Activated CD4-positive, alpha-beta T cell treated with anti-CD3 and anti-CD28 coated beads, Interleukin-2, amount 50 U/mL, for 24 hours (primary cell): ENCODE measurements around the gene RUVBL2.

Experiments used
- DNase-seq, 2 donors: peaks; one replicate each; pipeline ENCODE4 v3.0.0-alpha.2; 2020; ENCODE audit warnings: low read depth in 1 of 2, low spot score in 1 of 2

RUVBL2 gene

DNA sequence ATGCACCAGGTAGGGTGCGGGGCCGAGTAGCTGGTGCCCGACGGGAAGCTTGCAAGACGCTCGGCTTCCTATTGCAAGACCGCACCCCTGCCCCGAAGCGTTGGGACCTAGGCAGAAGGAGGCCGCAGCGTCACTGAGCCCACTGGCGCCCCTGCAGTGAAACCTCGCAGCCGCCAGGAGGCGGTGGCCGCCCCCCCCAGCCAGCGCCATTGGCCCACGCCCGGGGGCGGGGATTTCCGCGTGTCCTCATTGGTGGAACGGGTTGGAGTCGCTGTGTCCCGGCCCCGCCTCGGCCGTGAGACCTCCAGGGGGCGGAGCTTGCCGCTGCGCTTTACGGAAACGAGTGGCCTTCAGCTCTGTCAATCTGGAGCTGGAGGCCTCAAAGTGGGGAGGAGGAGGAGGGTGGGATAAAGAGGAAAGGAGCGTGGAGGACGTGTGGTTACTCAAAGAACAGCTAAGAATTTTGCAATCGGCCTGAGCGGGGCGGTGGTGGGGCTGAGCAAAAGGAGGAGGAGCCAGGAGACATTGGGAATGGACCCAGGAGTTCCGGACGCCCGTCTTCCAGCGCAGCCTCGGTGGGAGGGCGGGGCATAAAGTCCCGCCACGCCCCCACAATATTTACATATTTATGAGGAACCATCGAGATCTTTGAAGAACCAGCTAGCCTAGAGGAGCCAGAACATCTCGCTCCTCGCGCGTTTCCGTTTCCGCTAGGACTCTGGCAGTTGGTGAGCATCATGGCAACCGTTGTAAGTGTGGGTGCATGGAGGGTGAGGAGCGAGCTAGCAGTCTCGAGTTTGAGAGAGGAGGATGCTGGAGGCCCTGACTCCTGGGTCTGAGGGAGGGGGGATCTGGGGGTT is at the start of gene RUVBL2, which contains the start of gene GYS1:
Gene RUVBL2, plus strand, starts transcription at position 713 of the 860 bp plus-strand sequence. Its CDS starts 25 bp downstream, at position 738.
Gene GYS1, minus strand, starts transcription at position 135 of the 860 bp plus-strand sequence. CDS start 197 bp downstream, outside the sequence.
- DNase-seq, result peak; percentile 98

DNA sequence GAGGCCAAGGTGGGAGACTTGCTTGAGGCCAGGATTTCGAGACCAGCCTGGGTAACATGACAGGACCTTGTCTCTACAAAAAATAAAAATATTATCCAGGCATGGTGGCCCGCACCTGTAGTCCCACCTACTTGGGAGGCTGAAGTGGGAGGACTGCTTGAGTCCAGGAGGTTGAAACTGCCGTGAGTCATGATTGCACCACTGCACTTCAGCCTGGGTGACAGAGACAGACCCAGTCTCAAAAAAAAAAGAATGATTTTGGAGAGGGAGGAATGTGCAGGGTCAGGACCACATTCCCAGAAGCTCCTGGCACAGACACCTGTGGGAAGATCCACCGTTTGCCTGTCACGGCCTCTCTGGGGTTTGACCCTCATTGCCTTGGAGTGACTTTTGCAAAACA is 48.3 kb upstream of the RUVBL2 start:
- DNase-seq, result no peak

DNA sequence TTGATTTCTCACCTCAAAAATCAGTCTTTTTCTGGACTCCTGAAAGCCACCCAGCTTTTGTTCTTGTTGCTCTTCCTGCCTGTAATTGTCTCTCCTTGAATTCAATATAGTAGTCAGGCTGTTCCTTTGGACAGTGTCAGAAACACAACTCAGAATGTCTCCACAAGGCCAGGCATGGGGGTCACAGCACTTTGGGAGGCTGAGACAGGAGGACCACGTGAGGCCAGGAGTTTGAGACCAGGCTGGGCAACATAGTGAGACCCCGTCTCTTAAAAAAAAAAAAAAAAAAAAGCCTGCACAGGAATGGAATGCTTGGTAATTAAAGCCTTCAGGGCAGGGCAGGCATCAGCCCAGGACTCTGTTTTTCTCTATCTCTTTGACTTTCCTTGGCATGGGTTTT is 47.9 kb upstream of the RUVBL2 start:
- DNase-seq, result no peak

DNA sequence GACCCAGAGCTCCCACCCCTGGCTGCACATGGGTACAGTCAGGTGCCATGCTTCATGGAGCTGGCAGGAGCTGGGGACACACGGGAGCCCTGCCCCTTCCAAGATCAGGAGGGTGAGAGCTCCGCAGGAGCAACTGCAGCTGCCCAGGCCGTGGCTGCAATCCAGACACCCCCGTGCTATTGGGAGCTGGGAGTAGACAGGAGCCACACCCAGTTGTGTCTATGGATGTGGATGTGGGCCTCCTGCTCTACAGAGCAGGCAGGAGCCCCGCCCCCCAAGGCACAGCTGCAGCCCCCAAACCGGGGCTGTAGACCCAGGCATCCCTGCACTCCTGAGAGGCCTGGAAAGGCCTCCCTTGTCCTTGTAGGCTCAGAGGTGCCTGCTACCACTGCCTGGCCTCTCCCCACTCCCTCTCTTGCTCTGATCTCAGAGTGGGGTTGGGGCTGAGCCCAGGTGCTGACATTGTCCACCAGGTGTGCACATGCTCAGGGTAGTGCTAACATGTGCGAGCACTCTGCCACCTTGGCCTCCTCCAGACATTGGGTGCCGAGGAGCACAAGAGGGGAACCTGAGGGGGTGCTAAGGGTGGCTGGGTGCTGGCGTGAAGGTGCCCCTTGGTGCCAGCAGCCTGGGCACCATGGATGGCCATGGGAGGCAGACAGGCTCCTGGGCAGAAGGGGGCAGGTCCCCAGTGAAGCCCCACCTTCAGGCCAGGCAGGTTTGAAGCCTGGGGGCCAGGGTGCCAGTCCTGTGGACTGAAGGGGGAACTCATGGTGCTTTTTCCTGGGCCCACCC is 47.0 kb upstream of the RUVBL2 start:
- no peak for DNase-seq

DNA sequence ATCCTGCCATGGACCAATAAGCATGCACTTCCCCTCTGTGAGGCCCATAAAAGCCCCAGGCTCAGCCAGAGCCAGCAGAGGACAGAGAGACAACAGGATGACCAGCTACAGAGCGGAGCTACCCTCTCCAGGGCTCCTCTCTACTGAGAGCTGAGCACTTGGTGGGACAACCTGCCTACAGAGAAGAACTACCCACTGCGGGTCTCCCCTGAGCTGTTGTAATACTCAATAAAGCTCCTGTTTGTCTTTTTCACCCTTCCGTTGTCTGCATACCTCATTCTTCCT is 46.5 kb upstream of the RUVBL2 start:
- no peak for DNase-seq

DNA sequence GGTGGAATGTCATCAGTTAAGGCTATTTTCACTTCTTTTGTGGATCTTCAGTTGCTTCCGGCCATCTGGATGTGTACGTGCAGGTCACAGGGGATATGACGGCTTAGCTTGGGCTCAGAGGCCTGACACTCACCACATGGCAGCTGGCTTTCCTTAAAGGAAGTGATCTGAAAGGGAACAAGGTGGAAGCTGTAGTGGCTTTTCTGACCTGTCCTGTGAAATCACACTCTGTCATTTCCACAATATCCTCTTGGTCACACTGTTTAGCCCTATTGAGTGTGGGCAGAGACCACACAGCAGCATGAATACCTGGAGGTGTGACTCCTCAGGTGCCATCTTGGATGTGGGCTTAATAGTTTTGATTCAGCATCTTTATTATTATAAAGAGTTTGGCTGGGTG is 43.5 kb upstream of the RUVBL2 start:
- no peak for DNase-seq

DNA sequence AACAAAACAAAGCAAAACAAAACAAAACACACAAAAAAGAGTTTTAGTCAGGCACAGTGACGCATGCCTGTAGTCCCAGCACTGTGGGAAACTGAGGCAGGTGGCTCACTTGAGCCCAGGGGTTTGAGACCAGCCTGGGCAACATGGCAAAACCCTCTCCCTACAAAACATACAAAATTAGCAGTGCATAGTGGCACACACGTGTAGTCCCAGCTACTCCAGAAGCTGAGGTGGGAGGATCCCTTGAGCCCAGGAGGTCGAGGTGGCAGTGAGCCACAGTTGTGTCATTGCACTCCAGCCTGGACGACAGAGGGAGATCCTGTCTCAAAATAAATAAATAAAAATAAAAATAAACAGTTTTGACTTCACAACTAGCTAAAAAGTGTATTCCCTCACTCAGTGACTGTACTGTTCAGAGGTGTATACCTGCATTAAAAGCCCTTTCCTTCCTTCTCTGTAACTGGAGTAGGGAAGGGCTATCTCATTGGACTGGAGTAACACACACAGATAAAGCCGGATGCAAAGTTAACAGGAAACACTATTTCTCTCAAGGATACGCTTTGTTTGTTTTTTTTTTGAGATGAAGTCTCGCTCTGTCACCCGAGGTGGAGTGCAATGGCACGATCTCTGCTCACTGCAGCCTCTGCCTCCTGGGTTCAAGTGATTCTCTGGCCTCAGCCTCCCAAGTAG is 42.7 kb upstream of the RUVBL2 start:
- DNase-seq, result no peak

DNA sequence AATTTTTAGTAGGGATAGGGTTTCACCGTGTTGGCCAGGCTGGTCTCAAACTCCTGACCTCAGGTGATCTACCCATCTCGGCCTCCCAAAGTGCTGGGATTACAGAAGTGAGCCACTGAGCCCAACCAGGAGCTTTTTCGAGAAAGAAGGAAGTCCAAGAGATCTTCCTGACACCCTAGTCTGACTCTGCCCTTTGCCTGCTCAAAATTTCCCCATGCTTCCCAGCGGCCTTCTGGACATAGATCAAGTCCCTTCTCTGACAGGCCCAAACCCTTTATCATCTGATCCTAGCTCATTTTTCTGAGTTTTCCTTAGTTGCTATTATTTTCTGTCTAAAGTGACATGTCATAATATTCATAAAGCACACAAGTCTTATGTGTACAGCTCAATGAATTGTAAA is 40.5 kb upstream of the RUVBL2 start:
- no peak for DNase-seq

DNA sequence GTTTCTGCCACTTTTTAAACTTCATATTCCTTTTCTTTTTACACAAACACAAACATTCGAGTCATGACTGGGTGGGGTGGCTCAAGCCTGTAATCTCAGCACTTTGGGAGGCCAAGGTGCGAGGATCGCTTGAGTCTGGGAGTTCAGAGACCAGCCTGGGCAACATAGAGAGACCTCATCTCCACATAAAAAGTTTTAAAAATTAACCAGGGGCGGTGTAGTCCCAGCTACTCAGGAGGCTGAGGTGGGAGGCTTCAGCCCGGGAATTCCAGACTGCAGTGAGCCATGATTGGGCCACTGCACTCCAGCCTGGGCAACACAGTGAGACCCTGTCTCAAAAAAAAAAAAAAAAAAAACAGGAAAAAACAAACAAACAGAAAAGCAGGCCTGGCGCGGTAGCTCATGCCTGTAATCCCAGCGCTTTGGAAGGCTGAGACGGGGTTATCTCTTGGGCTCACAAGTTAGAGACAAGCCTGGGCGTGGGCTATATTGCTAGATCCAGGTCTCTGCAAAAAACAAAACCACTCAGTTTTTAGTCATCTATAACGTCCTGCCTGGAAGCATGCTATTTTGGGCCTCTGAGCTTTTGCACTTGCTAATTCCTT is 39.6 kb upstream of the RUVBL2 start:
- DNase-seq, result no peak

DNA sequence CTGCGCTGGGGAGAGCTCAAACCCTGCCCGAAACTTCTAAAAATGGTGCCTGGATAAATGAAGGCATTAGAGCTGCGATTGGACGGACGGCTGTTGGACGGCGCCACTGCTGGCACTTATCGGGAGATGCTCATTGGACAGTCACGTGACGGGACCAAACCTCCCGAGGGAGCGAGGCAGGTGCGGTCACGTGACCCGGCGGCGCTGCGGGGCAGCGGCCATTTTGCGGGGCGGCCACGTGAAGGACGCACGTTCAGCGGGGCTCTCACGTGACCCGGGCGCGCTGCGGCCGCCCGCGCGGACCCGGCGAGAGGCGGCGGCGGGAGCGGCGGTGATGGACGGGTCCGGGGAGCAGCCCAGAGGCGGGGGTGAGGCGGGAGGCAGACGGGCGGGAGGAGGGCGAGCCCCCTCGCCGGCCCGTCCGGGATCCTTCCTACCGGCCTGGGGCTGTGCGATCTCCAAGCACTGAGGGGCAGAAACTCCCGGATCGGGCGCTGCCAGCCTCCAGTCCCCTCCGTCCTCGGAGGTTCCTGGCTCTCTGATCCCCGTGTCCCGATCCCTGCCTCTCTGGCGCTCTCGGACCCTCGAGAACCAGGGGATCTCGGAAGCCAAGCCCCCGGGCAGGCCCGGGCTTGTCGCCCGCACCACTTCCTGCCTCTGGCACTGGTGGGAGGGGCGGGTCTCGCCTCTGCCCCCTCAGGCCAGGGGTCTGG is 38.9 kb upstream of the RUVBL2 start, which contains the start of gene BAX:
Gene BAX, plus strand, starts transcription at position 281 of the 713 bp plus-strand sequence. Its CDS starts 54 bp downstream, at position 335.
- DNase-seq, result peak; percentile 88 to 94

DNA sequence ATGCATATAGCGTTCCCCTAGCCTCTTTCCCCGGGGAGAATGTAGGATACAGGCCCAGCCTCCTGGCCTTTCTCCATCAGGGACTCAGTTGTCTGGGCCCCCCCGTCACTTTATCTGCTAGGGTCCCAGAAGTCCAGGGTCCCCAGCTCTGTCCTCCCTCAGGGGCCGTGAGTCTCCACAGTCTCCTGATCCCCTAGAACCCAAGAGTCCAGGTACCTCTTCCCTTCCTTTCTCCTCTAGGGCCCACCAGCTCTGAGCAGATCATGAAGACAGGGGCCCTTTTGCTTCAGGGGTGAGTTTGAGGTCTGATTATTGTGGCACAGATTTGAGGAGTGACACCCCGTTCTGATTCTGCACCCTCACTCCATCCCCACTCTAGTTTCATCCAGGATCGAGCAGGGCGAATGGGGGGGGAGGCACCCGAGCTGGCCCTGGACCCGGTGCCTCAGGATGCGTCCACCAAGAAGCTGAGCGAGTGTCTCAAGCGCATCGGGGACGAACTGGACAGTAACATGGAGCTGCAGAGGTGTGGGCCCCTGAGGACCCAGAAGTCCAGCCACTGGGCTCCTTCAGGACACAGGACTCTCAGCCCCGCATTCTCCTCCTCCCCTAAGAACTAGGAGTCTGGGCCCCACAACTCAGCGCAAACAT is 38.3 kb upstream of the RUVBL2 start:
- DNase-seq, result no peak

DNA sequence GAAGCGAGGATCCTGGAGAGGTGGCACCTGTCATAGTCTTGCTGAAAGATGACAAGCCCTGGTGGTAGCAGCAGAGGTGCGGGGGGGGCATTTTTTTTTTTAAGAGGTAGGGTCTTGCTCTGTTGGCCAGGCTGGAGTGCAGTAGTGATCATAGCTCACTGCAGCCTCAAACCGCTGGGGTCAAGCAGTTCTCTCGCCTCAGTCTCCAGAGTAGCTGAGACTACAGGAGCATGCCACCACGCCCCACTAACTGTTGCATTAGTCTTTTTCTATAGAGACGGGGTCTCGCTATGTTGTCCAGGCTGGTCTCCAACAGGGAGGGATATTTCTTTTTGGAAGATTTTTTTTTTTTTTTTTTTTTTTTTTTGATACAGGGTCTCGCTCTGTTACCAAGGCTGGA is 35.7 kb upstream of the RUVBL2 start:
- DNase-seq, result no peak

DNA sequence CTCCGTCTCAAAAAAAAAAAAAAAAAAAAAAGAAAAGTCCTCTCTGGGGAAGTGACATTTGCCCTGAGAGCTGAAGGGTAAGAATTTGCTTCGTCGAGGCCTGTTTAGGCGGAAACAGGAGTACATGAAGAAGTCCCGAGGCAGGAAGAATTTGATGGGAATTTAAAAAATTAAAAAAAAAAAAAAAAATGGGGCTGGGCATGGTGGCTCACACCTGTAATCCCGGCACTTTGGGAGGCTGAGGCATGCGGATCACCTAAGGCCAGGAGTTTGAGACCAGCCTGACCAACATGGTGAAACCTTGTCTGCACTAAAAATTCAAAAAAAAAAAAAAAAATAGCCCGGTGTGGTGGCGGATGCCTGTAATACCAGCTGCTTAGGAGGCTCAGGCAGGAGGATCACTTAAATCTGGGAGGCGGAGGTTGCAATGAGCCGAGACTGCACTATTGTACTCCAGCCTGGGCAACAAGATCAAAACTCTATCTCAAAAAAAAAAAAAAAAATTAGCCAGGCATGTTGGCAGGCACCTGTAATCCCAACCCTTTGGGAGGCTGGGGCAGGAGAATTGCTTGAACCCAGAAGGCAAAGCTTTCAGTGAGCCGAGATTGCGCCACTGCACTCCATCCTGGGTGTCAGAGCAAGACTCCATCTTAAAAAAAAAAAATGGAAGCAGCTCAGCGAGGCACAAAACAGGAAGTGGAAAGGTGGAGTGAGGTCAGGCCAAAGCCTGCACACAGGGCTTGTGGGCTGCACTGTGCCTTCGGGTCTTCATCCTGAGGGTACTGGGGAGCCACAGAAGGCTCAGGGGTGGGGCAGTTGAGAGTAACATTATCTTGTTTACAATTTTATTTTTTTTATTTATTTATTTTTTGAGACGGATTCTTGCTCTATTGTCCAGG is 34.1 kb upstream of the RUVBL2 start:
- no peak for DNase-seq

DNA sequence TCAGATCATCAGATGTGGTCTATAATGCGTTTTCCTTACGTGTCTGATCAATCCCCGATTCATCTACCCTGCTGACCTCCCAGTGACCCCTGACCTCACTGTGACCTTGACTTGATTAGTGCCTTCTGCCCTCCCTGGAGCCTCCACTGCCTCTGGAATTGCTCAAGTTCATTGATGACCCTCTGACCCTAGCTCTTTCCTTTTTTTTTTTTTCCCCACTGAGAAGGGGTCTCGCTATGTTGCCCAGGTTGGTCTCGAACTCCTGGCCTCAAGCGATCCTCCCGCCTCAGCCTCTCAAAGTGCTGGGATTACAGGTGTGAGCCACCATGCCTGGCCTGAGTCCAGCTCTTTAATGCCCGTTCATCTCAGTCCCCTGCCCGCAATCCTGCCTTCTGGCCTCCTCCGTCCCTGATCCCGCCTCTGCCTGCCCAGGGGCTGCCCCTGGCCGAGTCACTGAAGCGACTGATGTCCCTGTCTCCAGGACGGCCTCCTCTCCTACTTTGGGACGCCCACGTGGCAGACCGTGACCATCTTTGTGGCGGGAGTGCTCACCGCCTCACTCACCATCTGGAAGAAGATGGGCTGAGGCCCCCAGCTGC is 32.5 kb upstream of the RUVBL2 start:
- no peak for DNase-seq

DNA sequence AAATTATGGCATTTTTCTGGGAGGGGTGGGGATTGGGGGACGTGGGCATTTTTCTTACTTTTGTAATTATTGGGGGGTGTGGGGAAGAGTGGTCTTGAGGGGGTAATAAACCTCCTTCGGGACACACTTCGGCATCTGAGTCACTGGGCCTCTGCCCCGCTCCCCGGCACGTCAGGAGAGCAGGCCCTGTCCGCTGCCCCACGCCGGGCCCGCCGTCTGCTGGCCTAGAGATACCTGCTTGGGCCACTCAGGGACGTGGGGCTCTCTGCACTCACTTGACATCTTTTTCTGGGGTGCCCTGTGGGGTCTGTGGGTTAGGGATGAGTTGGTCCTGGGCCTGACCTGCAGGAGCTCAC is 32.0 kb upstream of the RUVBL2 start:
- DNase-seq, result no peak

DNA sequence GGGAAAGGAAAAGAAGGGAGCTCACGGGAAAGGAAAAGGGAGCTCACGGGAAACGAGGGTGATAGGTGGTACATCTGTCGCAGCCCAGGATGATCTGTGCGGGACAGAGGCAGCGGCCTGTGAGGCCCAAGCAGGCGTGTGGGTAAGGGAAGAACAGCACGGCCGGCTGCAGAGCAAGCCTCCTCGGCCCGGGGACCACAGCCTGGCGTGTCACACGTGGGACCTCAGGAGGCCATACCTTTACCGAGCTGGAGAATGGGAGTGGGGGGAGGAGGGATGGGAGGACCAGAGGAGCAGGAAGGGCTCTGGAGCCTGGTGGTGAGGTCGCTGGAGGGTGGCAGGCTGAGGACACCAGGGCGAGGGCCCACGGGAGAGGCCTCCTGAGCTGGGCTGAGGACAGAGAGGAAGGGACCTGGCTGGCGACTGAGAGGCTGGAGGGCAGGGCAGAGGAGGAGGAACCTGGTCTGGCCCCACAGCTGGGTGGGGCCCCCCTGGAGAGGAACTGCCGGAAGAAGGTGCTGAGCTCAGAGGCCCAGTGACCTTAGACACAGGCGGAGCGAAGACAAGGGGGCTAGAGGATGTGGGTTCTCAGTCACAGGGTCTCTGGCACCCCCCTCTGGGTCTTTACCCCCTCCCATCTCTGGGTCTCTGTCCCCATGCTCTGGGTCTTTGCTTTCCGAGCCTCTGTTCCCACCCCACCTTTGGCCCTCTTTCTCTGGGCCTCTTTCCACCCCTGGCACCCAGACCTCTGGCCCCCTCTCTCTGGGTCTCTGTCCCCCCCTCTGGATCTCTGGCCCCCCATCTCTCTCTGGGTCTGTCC is 31.4 kb upstream of the RUVBL2 start:
- DNase-seq, result no peak

DNA sequence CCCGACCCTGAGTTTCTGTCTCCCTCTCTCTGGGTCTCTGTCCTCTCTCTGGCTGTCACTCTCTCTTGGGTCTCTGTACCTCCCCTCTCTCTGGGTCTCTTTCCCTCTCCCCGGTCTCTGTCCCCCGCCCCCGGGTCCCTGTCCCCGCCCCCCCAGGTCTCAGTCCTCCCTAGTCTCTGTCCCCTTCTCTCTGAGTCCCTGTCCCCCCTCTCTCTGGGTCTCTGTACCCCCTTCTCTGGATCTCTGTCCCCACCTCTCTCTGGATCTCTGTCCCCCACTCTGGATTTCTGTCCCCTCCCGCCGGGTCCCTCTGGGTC is 30.9 kb upstream of the RUVBL2 start:
- DNase-seq, result no peak
